HG02623 (cell line): ENCODE data around the gene MYOCD.

Experiments used
- ATAC-seq: cut with Tn5 transposase; IDR thresholded peaks from one replicate; pipeline ENCODE4 v1.9.1; 2021; ENCODE audit warnings: moderate library complexity; ENCODE audit not compliant: unreplicated experiment

MYOCD gene

DNA sequence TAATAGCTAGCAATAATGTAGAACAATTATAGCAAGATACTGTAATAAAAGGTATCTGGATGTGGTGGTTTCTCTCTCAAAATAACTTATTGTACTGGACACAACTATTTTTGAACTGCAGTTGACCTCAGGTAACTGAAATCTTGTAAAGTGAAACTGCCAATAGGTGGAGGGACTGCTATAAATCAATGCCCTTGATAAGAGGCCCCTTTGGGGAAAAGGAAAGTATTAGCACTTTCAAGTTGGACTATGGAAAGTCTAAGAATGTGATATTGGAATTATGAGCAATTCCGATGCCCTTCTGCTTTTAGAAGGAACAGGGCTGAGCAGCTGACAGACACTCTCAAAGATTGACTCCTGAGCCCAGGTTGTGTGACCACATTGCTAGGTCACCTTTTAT lies 79.1 kb downstream of the MYOCD start:
- ATAC-seq = no peak

DNA sequence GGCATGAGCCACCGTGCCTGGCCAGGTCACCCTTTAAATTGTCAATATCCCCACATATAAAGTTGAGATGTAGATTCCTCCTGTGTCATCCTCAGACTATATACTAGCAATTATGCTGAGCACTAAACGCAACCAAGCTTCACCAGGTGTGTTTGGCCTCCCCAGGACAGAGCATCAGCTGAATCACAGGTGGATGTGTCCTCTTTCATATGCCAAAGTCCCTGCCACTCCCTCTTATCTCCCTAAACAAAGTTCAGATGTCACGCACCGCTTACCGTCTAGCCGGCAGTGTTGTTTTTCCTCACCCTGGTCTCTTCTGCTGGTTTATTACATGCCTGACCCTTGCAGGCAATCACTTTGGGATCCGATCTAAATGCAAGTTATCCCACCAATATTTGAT lies 79.8 kb downstream of the MYOCD start:
- no peak for ATAC-seq

DNA sequence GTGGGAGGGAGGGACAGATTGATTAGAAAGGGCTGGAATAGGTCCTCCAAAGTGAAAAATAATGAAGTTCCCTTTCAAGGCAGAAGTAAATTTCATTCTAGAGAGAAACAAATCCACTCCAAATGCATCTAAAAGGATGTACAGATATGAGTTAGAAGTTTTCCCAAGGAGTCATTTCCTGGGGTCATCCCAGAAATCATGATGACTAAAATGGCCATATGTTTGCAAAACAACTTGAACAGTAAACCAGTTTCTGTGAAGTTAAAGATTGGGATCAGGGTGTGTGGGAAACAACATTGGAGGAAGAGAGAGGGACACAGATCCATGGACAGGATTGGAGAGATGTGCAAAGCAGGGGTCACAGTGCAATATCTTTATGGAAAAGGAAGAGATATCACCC lies 91.1 kb downstream of the MYOCD start:
- no peak for ATAC-seq

DNA sequence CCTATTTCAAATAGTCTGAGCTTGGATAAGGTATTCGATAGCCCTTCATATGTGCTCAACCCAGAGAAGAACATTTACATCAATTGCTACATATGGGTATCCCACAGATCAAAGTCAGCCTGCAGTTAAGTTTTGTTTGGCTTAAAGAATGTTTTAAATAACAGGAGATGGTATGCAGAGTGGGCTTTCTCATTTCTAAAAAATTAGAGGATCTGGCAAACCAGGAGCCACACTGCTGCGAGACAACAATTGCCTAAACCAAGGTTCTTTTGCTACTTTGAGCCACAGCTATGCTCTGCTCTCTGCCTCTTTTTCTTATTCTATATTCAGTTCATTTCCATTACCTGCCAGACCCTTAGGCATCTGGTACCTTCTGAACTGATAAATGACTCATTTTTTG lies 93.4 kb downstream of the MYOCD start:
- ATAC-seq = no peak

DNA sequence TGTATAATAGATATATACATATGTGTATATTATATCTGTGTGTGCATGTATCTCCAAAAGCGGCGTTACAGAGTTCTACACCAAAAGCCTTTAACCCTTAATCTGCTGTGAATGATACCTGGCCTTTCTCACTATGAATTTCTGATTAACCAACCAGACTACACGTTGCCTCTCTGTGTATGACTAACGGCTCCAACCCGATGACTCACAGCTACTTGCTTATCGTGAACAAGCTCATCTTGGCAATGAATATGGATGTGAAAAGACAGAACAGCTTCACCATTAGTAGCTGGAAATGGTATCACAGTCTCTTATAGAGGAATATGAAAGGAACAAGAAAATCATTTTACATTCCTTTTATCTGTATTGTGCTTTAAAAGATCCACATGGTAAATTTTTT lies 99.9 kb downstream of the MYOCD start:
- ATAC-seq = no peak

DNA sequence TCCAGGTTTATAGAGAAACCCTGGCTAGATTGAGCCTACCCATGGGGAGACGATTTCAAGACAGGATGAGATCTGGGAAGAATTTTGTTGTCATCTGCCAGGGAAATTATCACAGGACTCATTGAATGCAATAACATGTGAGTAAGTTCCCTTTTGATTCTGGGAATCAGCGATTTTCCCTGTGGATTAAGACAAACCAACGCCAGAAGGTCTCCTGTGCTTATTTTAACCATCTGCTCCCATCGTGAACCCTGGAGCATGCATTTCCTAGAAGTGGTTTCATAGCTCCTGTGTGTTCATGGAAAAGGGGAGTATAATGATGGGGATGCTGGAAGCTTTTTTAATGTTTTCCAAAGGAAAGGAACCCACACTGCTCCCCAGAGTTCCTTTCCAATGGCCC lies 102.6 kb downstream of the MYOCD start:
- no peak for ATAC-seq

DNA sequence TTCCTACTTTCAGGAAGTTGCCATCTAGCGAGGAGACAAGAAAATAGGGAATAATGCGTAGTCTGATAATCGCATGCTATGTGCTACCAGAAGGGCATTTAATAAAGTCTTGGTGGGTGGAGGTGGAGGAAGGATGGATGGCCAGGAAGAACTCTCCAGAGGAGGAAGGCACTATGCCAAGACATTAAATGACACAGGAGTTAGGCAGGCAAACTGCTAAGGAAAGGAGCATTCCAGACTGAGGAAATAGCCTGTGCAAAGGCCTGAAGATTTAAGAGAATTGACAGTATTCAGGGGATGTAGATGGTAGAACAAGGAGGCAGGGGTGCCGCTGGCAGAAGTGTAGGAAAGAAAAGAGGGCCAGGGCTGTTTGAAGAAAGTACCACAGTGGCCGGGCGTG lies 104.3 kb downstream of the MYOCD start:
- ATAC-seq = no peak

DNA sequence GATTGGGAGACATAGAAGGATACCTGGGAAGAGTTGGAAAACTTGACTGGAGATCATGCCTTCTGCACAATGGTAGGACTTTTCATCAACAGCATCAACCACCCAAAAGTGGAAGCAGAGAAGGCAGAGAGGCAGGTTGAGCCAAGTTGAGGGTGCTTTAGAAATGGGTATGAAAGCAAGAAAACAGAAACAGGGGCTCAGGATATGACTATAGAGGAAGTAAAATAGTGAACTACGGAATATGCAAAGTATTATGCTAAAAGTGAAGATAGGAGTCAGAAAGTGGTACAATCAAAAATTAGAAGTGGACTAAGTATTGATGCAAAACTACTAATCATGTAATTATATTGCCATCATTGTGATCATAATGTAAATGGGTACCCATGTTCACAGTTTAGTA lies 107.5 kb downstream of the MYOCD start:
- ATAC-seq = no peak

GRCh38 chr17:12789075-12789480 lies 123.4 kb downstream of the MYOCD start:
- peak; percentile 91 for ATAC-seq

DNA sequence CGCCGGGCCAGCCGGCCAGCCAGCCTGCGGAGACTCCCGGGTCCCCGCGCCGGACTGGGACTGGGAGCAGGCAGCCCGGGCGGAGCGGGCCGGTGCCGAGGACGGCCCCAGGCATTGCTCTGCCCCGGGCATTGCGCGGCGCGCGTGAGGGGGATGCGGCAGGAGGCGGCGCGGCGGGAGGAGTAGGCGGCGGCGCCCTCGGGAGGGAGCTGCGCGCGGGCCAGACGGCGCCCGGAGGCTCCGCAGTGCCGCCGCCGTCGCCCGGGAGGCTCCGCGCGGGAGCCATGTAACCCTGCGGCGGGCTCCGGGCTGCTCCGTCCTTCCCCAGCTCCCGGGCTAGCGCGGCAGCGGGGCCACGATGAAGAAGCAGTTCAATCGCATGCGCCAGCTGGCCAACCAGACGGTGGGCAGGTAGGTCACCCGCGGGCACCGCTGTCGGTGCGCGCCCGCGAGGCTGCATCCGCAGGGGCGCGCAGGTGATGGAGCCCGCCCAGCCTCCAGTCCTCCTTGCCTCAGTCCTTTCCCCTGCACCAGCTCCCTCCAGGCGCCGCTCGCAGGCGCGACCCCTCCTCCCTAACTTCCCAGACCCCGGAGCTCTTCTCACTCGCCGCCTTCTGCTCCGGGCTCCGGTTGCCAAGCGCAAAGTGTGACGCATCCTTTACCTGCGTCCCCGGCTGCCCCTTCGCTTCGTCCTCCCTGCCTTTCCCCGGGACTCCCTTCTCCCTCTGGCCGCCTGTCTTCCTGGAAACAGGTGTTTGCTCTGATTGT lies 124.0 kb downstream of the MYOCD start, which contains the start of gene ARHGAP44:
TSS of gene ARHGAP44 (plus strand) at position 18 of the 768 bp plus-strand sequence. CDS start at position 359, 341 bp downstream.
- ATAC-seq = peak; percentile 76

DNA sequence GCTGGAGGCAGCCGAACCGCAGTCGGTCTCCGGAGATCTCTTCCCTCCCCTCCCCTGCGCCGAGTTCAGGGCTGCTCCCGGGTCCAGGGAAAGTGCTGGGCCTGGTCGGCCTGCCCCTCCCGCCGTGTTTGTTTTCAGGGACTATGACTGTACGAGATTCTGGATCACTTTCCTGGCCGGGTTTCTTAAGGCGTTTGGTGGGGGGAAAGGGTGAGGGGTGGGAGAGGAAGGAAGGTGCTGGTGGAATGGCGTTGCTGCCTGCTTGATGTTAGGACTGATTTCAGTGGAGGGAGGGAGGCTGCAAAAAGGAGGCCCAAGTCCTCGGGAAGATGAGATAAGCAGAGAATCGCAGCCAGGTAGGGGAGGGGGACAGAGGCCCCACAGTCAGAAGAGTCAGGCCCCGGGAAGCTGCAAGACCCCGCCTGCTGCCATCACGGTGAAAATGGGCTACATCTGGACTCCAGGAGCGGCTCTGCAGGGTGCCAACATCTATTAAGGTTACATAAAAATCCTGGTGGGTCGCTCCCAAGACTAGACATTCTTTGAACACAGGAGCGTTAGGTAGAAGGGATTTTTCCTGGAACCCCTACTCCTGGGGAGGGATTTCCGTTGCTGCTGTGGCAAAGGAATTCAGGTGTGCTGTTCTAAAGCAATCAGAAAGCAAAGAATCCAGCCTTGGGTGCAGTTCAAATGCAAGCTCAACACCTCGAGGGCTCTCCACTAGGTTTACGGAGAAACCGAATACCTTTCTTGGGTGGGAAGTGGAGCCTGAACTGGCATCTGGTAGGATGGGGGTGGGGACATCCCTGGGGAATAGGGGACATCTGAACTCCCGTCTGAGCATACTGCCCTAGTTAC lies 124.8 kb downstream of the MYOCD start:
- ATAC-seq = no peak

GRCh38 chr17:12794919-12795532 lies 129.3 kb downstream of the MYOCD start:
- no peak for ATAC-seq

- no peak for ATAC-seq
Observed at GRCh38 chr17:12800855-12801365, 135.2 kb downstream of the MYOCD start.

- ATAC-seq = no peak
Observed at GRCh38 chr17:12806630-12807029, 140.9 kb downstream of the MYOCD start.

DNA sequence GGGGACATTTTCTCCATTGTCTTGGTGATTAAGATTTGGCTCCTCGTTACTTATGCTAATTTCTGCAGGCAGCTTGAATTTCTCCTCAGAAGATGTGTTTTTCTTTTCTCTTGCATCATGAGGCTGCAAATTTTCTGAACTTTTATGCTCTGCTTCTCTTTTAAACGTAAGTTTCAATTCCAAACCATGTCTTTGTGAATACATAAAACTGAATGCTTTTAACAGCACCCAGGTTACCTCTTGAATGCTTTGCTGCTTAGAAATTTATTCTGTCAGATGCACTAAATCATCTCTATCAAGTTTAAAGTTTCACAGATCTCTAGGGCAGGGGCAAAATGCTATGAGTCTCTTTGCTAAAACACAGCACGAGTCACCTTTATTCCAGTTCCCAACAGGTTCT lies 143.0 kb downstream of the MYOCD start:
- ATAC-seq = no peak

DNA sequence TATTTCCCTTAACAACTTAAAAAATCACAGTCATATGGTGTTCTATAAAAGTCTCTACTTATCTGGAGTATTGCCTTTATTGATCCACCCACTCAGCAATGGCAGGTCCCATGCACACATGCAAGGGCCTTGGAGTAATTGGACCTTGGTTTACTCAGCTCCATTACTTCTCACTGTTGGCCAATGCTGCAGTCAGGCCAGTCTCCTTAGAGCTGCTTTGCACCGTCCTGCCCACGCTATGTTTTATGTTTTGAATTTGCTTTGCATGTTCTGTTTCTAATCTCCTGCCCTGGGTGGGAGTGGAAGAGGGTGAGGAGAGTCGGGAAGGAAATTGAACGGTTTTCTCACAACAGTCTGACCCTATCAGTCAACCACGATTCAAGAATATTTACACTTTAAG lies 147.2 kb downstream of the MYOCD start:
- no peak for ATAC-seq

DNA sequence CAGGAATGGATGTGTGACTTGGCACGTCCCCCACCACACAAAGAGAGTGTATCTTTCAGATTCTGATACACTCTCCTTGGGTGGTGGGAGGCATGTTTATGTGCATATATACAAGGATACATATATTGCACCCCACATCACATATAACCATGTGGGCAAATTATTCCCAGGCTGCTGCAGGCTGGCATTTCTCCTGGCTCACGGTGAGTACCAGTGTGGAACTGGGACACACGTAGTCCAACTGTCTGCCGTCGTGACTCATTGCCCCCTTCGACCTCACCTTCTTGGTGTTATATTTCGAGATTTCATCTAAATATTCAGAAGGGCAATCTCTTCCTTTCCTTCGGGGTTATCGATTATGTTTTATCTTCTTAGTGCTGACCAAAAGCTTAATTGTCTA lies 148.0 kb downstream of the MYOCD start:
- ATAC-seq = no peak

GRCh38 chr17:12814718-12815117 lies 149.0 kb downstream of the MYOCD start:
- no peak for ATAC-seq

GRCh38 chr17:12815642-12816141 lies 150.0 kb downstream of the MYOCD start:
- peak; percentile 100 for ATAC-seq
